Thymus (tissue), 11 donors: ENCODE data around the gene TMEM145. TPM values are rescaled to one million over a fixed set of nuclear protein-coding genes. Genes with fewer than 3 reads are reported as not detected.

Source experiments
- DNase-seq, 9 donors: peaks; one replicate each; pipeline ENCODE4 v3.0.0-alpha.2; 2013; ENCODE audit warnings: low spot score in 9 of 9, low read depth in 6 of 9, missing footprints in 1 of 9
- H3K27ac ChIP-seq, 2 donors: one replicate each; pipeline ENCODE4 v1.5.1; 2013; ENCODE audit warnings: control low read depth in 1 of 2, low read depth in 1 of 2, low read length in 1 of 2, mild to moderate bottlenecking in 1 of 2, moderate library complexity in 1 of 2
- H3K27me3 ChIP-seq, 2 donors: one replicate each; pipeline ENCODE4 v1.5.1; 2013; ENCODE audit warnings: low read length in 1 of 2; ENCODE audit not compliant: control insufficient read depth in 2 of 2, insufficient read depth in 1 of 2
- H3K36me3 ChIP-seq, 2 donors: one replicate each; pipeline ENCODE4 v1.5.1; 2013; ENCODE audit warnings: low read length in 1 of 2, mild to moderate bottlenecking in 1 of 2, moderate library complexity in 1 of 2; ENCODE audit not compliant: control insufficient read depth in 2 of 2, insufficient read depth in 2 of 2
- H3K4me1 ChIP-seq, 2 donors: one replicate each; pipeline ENCODE4 v1.5.1; 2013; ENCODE audit warnings: low read length in 2 of 2; ENCODE audit not compliant: control insufficient read depth in 2 of 2, insufficient read depth in 2 of 2
- H3K4me3 ChIP-seq, 2 donors: one replicate each; pipeline ENCODE4 v1.5.1; 2013; ENCODE audit warnings: low read length in 2 of 2, control low read depth in 1 of 2, mild to moderate bottlenecking in 1 of 2
- H3K9me3 ChIP-seq, 2 donors: one replicate each; pipeline ENCODE4 v1.5.1; 2013; ENCODE audit warnings: low read length in 1 of 2, mild to moderate bottlenecking in 1 of 2; ENCODE audit not compliant: control insufficient read depth in 2 of 2, insufficient read depth in 1 of 2
- WGBS: extraction: QIAGEN DNeasy Blood & Tissue Kit; methylation state at CpG from one replicate; pipeline ENCODE4 v1.1.7; 2013; 5-methylcytosine and 5-hydroxymethylcytosine counted together
- polyA plus RNA-seq: library from polyadenylated mRNA; stranded (reverse); fragments of 200-250 nt; gene quantifications from one replicate; pipeline ENCODE4 v1.2.3, GENCODE V29; 2013
- total RNA-seq: library from RNA; stranded (reverse); fragments of 120-200 nt; gene quantifications from one replicate; pipeline ENCODE4 v1.2.4, GENCODE V29; 2013
- donor health status: healthy.

Gene TMEM145
- total and polyA plus RNA-seq, 2 donors = 0.78 TPM; not detected in 1

DNA sequence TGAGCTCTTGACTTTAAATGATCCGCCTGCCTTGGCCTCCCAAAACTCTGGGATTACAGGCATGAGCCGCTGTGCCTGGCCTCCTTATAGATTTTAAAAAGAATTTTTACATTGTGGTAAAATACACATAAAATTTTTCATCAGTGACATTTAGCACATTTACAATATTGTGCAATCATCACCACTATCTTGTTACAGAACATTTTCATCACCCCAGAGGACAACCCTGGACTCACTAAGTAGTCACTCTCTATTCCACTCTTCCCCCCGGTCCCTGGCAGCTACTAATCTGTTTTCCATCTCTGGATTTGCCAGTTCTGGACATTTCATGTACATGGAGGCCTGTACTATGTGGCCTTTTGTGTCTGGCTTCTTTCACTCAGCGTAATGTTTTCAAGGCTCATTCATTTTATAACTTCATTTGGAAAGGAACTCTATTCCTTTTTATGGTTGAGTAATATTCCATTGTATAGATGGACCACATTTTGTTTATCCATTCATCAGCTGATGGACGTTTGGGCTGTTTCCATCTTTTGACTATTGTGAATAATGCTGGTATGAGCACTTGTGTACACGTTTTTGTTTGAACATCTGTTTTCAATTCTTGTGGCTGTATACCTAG, 32.2 kb downstream of the TMEM145 start:
- H3K36me3 ChIP-seq = peaks cover 0 to 9% of the 10 kb centered on the region in 2 donors
- WGBS = 96% methylated on average over 6 of the region's 6 CpGs

DNA sequence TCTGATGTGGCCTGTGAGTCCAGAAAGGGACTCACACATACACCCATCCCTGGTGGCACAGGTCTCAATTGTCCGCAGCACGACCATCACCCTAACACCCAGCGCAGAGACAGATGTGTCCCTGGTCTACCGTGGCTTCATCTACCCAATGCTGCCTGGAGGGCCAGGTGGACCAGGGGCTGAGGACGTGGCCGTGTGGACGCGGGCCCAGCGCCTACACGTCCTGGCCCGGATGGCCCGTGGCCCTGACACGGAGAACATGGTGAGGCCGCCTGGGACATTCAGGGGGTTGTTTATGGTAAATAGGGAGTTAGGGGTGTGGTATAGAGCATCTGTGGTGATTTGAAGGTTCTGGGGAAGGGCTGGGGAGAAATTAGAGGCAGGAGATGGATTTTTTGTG, 35.1 kb downstream of the TMEM145 start:
- Histone ChIP-seq H3K27ac (no peak overlapping the region), H3K27me3 (no peaks in the 10 kb centered on the region), H3K4me1 (no peaks in the 10 kb centered on the region), H3K36me3 (peaks cover 0 to 12% of the 10 kb centered on the region in 2 donors), H3K4me3 (no peak overlapping the region), H3K9me3 (no peaks in the 10 kb centered on the region)
- 98% methylated on average over 14 of the region's 14 CpGs for WGBS
- DNase-seq = no peak

More for the DNA sequence above, 32.2 kb downstream of the TMEM145 start:
- DNase-seq = no peak
- no peak overlapping the region for H3K4me3 ChIP-seq
- no peaks in the 10 kb centered on the region for H3K9me3 ChIP-seq
- no peaks in the 10 kb centered on the region for H3K4me1 ChIP-seq
- H3K27me3 ChIP-seq = no peaks in the 10 kb centered on the region
- H3K27ac ChIP-seq = no peak overlapping the region

DNA sequence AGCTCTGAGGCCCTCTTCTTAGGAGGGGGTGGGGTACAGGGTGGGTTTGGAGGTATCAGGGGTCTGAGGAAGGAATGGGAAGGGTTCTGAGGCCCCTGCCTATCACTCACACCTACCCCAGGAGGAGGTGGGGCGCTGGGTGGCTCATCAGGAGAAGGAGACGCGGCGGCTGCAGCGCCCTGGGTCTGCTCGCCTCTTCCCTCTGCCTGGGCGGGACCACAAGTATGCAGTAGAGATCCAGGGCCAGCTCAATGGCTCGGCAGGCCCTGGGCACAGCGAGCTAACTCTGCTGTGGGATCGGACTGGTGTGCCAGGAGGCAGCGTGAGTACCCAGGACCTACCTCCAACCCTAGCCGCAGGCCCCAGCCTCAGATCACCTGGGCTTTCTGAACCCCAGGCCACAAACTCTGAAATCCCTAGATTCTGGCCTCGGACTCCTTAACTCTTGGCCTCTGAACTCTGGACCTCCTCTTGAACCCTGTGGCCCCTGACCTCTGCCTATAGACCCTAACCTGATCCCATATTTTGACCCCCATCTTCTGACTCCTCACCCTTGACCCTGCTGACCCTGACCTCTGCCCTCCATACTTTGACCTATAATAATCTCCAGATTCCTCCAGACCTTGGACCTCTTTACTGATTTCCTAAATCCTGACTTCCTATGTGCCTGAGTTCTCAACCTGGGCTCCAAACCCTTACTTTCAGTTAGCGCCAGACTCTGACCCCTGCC, 36.4 kb downstream of the TMEM145 start:
- no peak for DNase-seq
- H3K9me3 ChIP-seq = no peaks in the 10 kb centered on the region
- WGBS = 97% methylated on average over 14 of the region's 14 CpGs
- H3K36me3 ChIP-seq = peaks cover 0 to 16% of the 10 kb centered on the region in 2 donors
- H3K4me3 ChIP-seq = no peak overlapping the region
- no peaks in the 10 kb centered on the region for H3K27me3 ChIP-seq
- no peaks in the 10 kb centered on the region for H3K4me1 ChIP-seq
- H3K27ac ChIP-seq = no peak overlapping the region

GRCh38 chr19:42350417-42350816, 37.3 kb downstream of the TMEM145 start:
- Histone ChIP-seq H3K9me3 (no peaks in the 10 kb centered on the region), H3K4me3 (no peak overlapping the region), H3K36me3 (peaks cover 0 to 13% of the 10 kb centered on the region in 2 donors), H3K27ac (no peak overlapping the region), H3K4me1 (no peaks in the 10 kb centered on the region), H3K27me3 (no peaks in the 10 kb centered on the region)
- no peak for DNase-seq
- 96% methylated on average over 3 of the region's 3 CpGs for WGBS

DNA sequence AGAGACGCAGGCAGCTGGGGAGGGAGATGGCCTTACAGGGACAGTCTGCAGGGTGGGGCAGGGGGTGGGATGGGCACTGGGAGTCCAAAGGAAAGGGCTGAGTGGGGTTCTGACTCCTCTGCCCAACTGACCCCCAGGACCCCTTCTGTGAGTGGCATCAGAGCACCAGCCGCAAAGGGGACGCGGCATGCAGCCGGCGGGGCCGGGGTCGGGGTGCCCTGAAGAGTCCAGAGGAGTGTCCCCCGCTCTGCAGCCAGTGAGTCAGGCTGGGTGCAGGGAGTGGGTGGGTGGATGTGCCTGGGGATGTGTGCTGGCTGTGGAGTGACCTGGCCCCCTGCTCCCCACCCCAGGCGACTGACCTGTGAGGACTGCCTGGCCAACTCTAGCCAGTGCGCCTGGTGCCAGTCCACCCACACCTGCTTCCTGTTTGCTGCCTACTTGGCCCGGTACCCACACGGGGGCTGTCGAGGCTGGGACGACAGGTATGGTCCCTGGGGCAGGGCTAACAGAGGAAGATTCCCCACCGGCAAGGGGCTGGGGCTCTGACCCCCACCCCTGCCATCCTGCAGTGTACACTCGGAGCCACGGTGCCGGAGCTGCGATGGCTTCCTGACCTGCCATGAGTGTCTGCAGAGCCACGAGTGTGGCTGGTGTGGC, 38.1 kb downstream of the TMEM145 start:
- H3K27ac ChIP-seq = no peak overlapping the region
- no peaks in the 10 kb centered on the region for H3K9me3 ChIP-seq
- no peak overlapping the region for H3K4me3 ChIP-seq
- DNase-seq = no peak
- no peaks in the 10 kb centered on the region for H3K27me3 ChIP-seq
- H3K4me1 ChIP-seq = no peaks in the 10 kb centered on the region
- 95% methylated on average over 21 of the region's 21 CpGs for WGBS
- H3K36me3 ChIP-seq = peaks cover 0 to 13% of the 10 kb centered on the region in 2 donors

- H3K9me3 ChIP-seq = no peaks in the 10 kb centered on the region
- H3K4me1 ChIP-seq = no peaks in the 10 kb centered on the region
- peaks cover 0 to 16% of the 10 kb centered on the region in 2 donors for H3K36me3 ChIP-seq
- H3K27ac ChIP-seq = no peak overlapping the region
- no peak overlapping the region for H3K4me3 ChIP-seq
- no peaks in the 10 kb centered on the region for H3K27me3 ChIP-seq
- WGBS = 96% methylated on average over 31 of the region's 31 CpGs
- DNase-seq = no peak
These were observed 39.5 kb downstream of the TMEM145 start for GRCh38 chr19:42352301-42353259.

- H3K4me1 ChIP-seq = no peaks in the 10 kb centered on the region
- no peaks in the 10 kb centered on the region for H3K9me3 ChIP-seq
- 98% methylated on average over 29 of the region's 29 CpGs for WGBS
- no peaks in the 10 kb centered on the region for H3K27me3 ChIP-seq
- no peak overlapping the region for H3K4me3 ChIP-seq
- no peak overlapping the region for H3K27ac ChIP-seq
- peaks cover 0 to 16% of the 10 kb centered on the region in 2 donors for H3K36me3 ChIP-seq
- no peak for DNase-seq
These were observed 40.4 kb downstream of the TMEM145 start for GRCh38 chr19:42353341-42354015.

GRCh38 chr19:42355896-42356295, 42.8 kb downstream of the TMEM145 start:
- 98% methylated on average over 12 of the region's 12 CpGs for WGBS

More at GRCh38 chr19:42355896-42356295, 42.8 kb downstream of the TMEM145 start:
- Histone ChIP-seq H3K4me3 (no peak overlapping the region), H3K4me1 (no peaks in the 10 kb centered on the region), H3K27me3 (no peaks in the 10 kb centered on the region), H3K27ac (no peak overlapping the region), H3K36me3 (peaks cover 0 to 16% of the 10 kb centered on the region in 2 donors), H3K9me3 (no peaks in the 10 kb centered on the region)
- no peak for DNase-seq
